GDM1 (cell line): ENCODE results near the gene DIP2C.
"Not testable (repeated sequence)": the region's sequence is repeated elsewhere in the genome, so short reads cannot be mapped to it uniquely, and the experiment has no call there.

Source experiments
- DNase-seq: peaks from one replicate; lab custom pipeline; 2025; lab: John Stamatoyannopoulos, UW

DIP2C gene

GRCh38 chr10:597976-598375 lies 91.5 kb downstream of the DIP2C start:
- no peak for DNase-seq

DNA sequence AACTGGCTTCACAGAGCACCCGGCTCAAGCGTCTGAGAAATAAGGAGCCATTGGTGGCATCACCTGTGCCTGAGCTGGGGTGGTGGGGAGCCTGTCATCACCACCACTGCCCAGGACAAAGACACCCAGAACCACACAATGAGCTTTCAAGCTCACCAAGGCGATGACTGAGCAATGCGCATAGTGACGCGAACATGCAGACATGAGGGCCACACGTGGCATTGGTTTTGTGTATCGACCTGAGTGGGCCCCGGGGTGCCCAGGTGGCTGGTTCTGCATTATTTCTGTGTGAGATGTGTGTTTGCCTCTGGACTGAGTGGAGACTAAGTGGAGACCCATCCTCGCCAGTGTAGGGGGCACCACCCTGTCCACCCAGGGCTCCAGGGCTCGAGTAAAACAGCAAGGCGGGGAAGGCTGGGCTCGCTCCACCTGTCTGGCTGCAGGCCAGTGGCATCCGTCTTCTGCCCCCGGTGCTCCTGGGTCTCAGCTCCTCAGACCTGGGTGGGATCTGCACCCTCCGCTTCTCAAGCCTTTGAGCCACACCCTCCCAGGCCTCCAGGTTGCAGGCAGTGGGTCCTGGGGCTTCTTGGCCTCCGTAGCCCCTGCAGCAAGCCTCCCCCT lies 92.6 kb downstream of the DIP2C start:
- DNase-seq: no peak

GRCh38 chr10:596131-596530 lies 93.3 kb downstream of the DIP2C start:
- DNase-seq: not testable (repeated sequence)

DNA sequence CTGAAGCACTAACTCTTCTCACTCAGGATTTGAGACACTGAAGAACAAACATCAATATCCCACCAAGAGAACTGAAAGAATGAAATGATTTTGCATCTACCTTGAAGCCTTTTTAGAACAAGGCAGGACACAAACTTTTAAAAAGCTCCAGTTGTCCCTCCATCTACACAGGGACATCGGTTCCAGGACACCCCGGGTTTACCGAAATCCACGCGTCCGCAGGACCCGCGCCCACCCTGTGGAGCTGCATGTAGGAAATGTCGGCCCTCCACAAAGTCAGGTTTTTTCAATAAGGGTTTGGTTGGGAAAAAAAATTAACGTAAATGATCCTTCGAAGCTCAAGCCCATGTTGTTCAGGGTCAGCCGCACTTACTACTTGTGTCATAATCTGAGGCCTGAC lies 94.0 kb downstream of the DIP2C start:
- DNase-seq: no peak

- no peak for DNase-seq
Observed at GRCh38 chr10:594584-595270, 94.7 kb downstream of the DIP2C start.

DNA sequence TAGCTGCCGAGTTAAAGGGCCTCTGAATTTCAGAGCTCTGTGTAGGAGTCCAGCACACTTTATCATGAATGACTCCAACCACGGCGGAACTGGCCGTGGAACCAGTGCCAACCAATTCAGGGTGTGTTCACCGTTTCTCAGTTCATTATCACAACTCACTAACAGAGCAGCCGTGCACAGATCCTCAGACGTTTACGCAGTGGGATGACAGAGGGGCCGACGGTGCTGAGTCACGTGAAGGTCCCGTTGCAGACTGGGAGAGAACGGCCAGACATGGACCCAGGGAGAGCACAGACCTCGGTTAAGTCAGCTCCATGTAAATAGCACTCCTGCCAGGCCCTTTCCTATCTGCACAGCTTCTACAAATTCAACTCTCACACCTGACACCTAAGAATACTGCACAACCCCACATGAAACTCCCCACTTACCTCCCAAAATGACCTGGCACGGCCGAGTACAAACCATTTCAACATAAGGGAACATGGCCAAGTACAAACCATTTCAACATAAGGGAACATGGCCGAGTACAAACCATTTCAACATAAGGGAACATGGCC lies 95.5 kb downstream of the DIP2C start:
- DNase-seq: no peak

DNA sequence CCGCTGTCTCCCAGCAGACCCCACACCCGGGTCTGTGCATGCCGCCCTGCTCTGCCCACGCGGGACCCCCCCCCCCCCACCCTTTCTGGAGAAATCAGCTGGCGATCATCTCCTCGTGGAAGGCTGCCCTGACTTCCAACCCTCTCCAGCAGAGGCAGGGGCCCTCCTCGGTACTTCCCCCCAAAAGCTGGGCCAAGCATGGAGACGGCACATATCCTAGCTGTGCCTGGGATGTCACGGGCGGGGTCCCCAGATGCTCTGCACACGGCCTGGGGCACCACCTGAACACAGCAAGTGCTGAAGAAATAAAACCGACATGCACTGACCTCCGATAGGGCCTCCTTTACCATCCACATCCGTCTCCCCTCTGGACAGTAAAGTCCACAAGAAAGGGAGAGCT lies 96.0 kb downstream of the DIP2C start:
- no peak for DNase-seq

GRCh38 chr10:593016-593415 lies 96.5 kb downstream of the DIP2C start:
- no peak for DNase-seq

GRCh38 chr10:591646-592045 lies 97.8 kb downstream of the DIP2C start:
- no peak for DNase-seq

- no peak for DNase-seq
Observed at GRCh38 chr10:590721-591120, 98.7 kb downstream of the DIP2C start.

DNA sequence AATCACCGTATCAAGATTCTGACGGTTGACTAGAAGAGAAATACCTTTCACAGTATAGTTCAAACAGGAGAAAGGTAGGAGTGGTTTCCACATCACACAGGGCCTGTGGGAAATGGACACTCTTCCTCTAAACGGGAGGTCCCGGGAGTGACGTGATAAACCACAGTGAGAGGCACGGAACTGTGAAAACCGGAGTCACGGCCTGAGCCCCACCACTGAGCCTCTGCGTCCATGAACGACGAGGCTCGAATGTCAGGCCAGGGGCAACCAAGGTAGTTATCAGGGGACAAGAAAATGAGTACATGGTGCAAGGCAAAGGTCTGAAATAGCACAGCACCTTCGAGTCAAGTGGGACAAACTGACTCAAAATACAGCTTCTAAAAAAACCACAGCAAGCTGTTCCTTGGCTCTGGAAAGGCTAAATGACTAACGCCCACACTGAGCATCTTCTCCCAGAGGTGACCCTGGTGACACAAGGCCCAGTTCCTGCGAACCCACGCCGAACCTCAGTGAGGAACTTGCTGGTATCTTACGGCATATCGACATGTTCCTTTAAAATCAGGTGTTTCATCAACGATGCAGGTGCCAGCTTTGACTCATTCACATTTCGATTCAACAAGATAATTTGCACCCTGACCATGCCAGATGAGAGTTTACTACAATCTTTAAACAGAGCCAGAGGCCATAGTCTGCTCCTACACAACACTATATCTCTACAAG lies 99.3 kb downstream of the DIP2C start:
- DNase-seq: no peak

GRCh38 chr10:588246-589165 lies 101.0 kb downstream of the DIP2C start:
- no peak for DNase-seq

- DNase-seq: no peak
Observed at GRCh38 chr10:586716-587115, 102.8 kb downstream of the DIP2C start.

- no peak for DNase-seq
Observed at GRCh38 chr10:586151-586550, 103.3 kb downstream of the DIP2C start.

DNA sequence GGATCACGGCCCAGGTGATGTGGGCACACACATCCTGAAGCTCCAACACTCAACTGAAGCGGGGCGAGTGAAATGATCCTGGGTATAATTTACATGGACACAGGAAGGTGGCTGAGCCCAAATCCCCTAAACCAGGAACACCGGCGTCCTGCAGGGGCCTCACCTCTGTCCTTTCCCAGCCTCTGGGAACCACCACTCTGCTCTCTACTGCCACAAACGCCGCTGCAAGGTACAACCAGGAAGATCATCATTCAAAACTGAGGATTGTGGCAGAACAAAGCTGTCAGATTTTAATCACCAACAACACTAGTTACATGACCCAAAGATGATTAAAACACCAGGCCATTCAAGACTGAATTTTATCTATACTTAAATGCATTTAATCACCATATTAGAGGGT lies 104.0 kb downstream of the DIP2C start:
- no peak for DNase-seq

DNA sequence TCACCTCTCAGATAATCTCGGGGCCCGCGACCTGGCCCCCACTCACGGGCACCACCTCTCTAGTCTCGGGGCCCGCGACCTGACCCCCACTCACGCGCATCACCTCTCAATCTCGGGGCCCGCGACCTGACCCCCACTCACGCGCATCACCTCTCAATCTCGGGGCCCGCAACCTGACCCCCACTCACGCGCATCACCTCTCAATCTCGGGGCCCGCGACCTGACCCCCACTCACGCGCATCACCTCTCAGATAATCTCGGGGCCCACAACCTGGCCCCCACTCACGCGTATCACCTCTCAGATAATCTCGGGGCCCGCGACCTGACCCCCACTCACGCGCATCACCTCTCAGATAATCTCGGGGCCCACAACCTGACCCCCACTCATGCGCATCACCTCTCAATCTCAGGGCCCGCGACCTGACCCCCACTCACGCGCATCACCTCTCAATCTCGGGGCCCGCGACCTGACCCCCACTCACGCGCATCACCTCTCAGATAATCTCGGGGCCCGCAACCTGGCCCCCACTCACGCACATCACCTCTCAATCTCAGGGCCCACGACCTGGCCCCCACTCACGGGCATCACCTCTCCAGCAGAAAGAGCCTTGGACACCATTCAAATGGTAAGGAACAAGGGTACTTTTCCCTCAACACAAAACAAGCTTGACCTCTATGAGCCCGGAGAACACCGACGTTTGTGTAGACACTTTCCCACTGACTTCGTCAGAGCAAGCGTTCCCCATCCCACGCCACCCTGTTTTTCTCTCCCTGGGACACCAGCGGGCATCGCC lies 104.8 kb downstream of the DIP2C start:
- not testable (repeated sequence) for DNase-seq

DNA sequence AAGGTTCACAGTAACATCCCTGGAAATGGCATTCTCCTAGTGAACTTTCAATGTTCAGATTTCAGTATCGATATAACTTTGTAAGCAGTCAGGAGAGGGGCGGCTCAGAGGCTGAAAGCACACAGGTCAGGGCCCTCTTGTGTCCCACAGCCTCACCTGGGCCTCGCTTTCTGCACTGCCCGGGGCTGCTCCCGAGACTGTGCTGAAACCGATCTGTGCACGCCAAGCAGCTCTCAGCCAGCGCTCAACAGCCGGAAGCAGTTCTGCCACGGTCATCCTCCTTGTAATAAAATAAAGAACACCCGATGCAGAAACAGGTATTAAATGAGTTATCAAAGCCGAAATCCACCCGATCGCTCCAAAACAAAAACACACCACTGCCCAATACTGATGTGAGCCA lies 106.0 kb downstream of the DIP2C start:
- no peak for DNase-seq

DNA sequence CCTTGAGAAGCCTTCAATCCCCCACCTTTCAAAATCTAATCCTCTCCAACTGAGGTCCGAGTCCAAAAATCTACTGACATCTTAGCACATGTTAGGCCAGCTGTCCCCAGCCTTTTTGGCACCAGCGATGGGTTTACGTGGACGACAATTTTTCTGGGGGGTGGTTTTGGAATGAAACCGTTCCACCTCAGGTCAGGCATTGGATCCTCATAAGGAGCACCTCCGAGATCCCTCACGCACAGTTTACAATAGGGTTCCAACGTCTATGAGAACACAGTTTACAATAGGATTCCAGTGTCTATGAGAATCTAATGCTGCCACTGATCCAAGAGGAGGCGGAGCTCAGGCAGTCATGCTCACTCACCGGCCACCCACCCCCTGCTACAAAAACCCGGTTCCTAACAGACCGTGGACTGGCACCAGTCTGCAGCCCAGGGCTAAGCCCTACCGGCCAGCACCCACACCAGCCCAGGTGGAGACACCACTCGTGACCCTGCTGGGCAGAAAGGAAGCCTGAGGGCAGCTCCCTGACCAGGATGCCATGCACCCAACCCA lies 107.6 kb downstream of the DIP2C start:
- DNase-seq: no peak

- DNase-seq: no peak
Observed at GRCh38 chr10:580778-581177, 108.7 kb downstream of the DIP2C start.

- DNase-seq: no peak
Observed at GRCh38 chr10:576130-576465, 113.4 kb downstream of the DIP2C start.
